CD4-positive, CD25-positive, alpha-beta regulatory T cell (primary cell): Measurements from ENCODE around the gene CKM. TPM values are rescaled to one million over a fixed set of nuclear protein-coding genes. Genes with fewer than 3 reads are reported as not detected.
A peak's percentile ranks its signal among the peaks of the same experiment; 100 is the strongest.

Experiments used
- ATAC-seq, 2 donors: fragments of 150-1000 bp; cut with Tn5 transposase; one replicate each; pipeline ENCODE4 v1.10.0; 2021; ENCODE audit warnings: low read depth in 2 of 2, moderate number of reproducible peaks in 2 of 2, moderate library complexity in 1 of 2
- DNase-seq, 3 donors: peaks; one replicate each; pipeline versions ENCODE4 v3.0.0 to v3.0.0-alpha.2; 2012 to 2022; ENCODE audit warnings: mixed read lengths in 1 of 3
- H3K27ac ChIP-seq: one replicate; pipeline ENCODE4 v1.7.0; 2013; ENCODE audit warnings: mild to moderate bottlenecking, low read length; ENCODE audit not compliant: insufficient read depth, poor library complexity, severe bottlenecking
- H3K27me3 ChIP-seq: one replicate; pipeline ENCODE4 v1.7.0; 2013; ENCODE audit warnings: low read length; ENCODE audit not compliant: control insufficient read depth, insufficient read depth
- H3K36me3 ChIP-seq: one replicate; pipeline ENCODE4 v1.7.0; 2013; ENCODE audit warnings: mild to moderate bottlenecking, low read length, moderate library complexity; ENCODE audit not compliant: control insufficient read depth, insufficient read depth
- H3K4me1 ChIP-seq: 2 replicates; pipeline ENCODE4 v1.7.0; 2013; ENCODE audit warnings: mild to moderate bottlenecking, low read length; ENCODE audit not compliant: insufficient read depth, control insufficient read depth, poor library complexity, severe bottlenecking
- H3K4me3 ChIP-seq: one replicate; pipeline ENCODE4 v1.7.0; 2013; ENCODE audit warnings: low read depth, mild to moderate bottlenecking, low read length, moderate library complexity
- H3K9me3 ChIP-seq, 2 experiments: 1 replicate in 1 of 2; 2 replicates in 1 of 2; pipeline ENCODE4 v1.7.0; 2013; ENCODE audit warnings: low read length in 2 of 2, mild to moderate bottlenecking in 1 of 2, moderate library complexity in 1 of 2; ENCODE audit not compliant: control insufficient read depth in 2 of 2
- H3K27ac Mint-ChIP-seq, 3 donors: one replicate each; pipeline ENCODE4 v1.8.0; 2020 to 2022; ENCODE audit warnings: mild to moderate bottlenecking in 3 of 3, mixed read lengths in 3 of 3, moderate library complexity in 2 of 3
- H3K27me3 Mint-ChIP-seq: one replicate; pipeline ENCODE4 v1.8.0; 2022; ENCODE audit warnings: mild to moderate bottlenecking, mixed read lengths
- H3K36me3 Mint-ChIP-seq: one replicate; pipeline ENCODE4 v1.8.0; 2020; ENCODE audit warnings: mixed read lengths
- H3K4me1 Mint-ChIP-seq, 4 donors: one replicate each; pipeline ENCODE4 v1.8.0; 2020 to 2022; ENCODE audit warnings: mixed read lengths in 4 of 4, mild to moderate bottlenecking in 1 of 4
- H3K4me3 Mint-ChIP-seq, 4 donors: one replicate each; pipeline ENCODE4 v1.8.0; 2020 to 2022; ENCODE audit warnings: mild to moderate bottlenecking in 4 of 4, mixed read lengths in 4 of 4, moderate library complexity in 3 of 4
- H3K9me3 Mint-ChIP-seq, 7 donors: one replicate each; pipeline ENCODE4 v1.8.0; 2020 to 2022; ENCODE audit warnings: mixed read lengths in 7 of 7, mild to moderate bottlenecking in 3 of 7, moderate library complexity in 2 of 7
- polyA plus RNA-seq, 4 donors: library from polyadenylated mRNA; unstranded; fragments of 300-500 nt; fragmentation: Illumina TruSeq; gene quantifications; one replicate each; pipeline ENCODE4 v1.2.3, GENCODE V29; 2021
- total RNA-seq: library from RNA; stranded (reverse); gene quantifications from one replicate; pipeline ENCODE4 v1.2.3, GENCODE V29; 2022

Gene CKM
- total and polyA plus RNA-seq, 5 donors from 2014 or later: not detected

DNA sequence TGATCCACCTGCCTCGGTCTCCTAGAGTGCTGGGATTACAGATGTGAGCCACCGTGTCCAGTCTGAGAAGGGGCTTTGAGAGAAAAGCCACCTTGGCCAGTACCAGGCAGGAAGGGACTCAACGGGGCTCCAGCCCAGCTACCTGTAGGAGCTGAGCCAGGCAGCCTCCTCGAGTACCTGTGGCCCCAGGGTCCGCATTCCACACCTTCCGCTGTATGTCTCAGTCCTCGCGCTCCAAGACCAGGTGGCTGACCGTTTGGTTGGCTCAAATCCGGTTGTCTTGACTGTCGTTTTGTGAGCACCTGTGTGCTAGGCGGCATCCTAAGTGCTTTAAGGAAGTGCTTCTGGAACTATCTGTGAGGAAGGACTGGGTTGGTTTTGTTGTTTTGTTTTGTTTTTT, 55.4 kb downstream of the CKM start:
- Histone ChIP-seq H3K9me3 (no peaks in the 10 kb centered on the region), H3K4me1 (no peaks in the 10 kb centered on the region), H3K27ac (no peak overlapping the region), H3K36me3 (peaks cover 14% of the 10 kb centered on the region), H3K4me3 (no peak overlapping the region), H3K27me3 (no peaks in the 10 kb centered on the region)
- Mint-ChIP-seq H3K4me3 (no peak overlapping the region), H3K9me3 (no peaks in the 10 kb centered on the region), H3K4me1 (no peaks in the 10 kb centered on the region), H3K27me3 (no peaks in the 10 kb centered on the region), H3K36me3 (peaks cover 14% of the 10 kb centered on the region), H3K27ac (no peak overlapping the region)
- DNase-seq (no peak), ATAC-seq (no peak)

DNA sequence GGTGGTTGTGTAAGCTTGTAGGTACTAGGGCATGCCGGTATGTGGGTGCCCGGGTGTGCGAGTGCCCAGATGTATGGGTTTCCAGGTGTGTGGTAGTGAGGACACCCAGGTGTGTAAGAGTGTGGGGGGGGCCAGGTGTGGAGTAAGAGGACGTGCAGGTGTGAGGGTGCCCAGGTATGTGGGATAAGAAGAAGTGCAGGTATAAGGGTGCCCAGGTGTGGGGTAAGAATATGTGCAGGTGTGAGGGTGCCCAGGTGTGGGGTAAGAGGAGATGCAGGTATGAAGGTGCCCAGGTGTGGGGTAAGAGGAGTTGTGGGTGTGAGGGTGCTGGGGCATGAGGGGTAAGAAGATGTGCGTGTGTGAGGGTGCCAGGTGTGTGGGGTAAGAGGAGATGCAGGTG, 57.3 kb downstream of the CKM start:
- Mint-ChIP-seq H3K36me3 (peaks cover 9% of the 10 kb centered on the region), H3K27ac (peak overlapping the region in 1 of 3 donors; percentile 75), H3K4me1 (no peaks in the 10 kb centered on the region), H3K4me3 (no peak overlapping the region), H3K27me3 (no peaks in the 10 kb centered on the region), H3K9me3 (no peaks in the 10 kb centered on the region)
- DNase-seq (no peak), ATAC-seq (no peak)
- Histone ChIP-seq H3K4me1 (no peaks in the 10 kb centered on the region), H3K27ac (no peak overlapping the region), H3K9me3 (no peaks in the 10 kb centered on the region), H3K4me3 (no peak overlapping the region), H3K27me3 (no peaks in the 10 kb centered on the region), H3K36me3 (peaks cover 7% of the 10 kb centered on the region)

DNA sequence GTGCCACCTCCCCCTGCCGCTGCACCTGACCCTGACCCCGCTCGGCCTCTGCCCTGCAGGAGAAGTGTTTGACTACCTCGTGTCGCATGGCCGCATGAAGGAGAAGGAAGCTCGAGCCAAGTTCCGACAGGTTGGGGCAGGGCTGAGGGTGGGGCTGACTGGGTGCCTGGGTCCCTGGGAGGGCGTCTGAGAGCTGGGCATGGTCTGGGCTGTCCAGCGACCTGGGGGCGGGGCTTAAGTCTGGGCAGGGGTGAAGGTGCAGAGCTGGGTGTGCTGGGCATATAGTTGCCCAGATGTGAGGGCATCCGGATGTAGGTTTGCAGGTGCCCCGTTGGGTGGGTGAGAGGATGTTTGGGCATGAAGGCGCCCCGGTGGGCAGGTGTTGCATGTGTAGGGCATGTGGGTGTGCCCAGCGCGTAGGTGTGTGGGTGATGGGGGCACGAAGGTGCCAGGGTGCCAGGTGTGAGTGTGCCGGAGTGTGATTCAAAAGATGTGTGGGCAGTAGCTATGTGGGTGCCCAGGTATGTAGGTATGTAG, 57.8 kb downstream of the CKM start:
- Histone ChIP-seq H3K4me3 (no peak overlapping the region), H3K27ac (no peak overlapping the region), H3K4me1 (no peaks in the 10 kb centered on the region), H3K27me3 (no peaks in the 10 kb centered on the region), H3K36me3 (peaks cover 7% of the 10 kb centered on the region), H3K9me3 (no peaks in the 10 kb centered on the region)
- Mint-ChIP-seq H3K27me3 (no peaks in the 10 kb centered on the region), H3K36me3 (peaks cover 9% of the 10 kb centered on the region), H3K9me3 (no peaks in the 10 kb centered on the region), H3K4me1 (no peaks in the 10 kb centered on the region), H3K27ac (no peak overlapping the region), H3K4me3 (no peak overlapping the region)
- DNase-seq (no peak), ATAC-seq (no peak)

DNA sequence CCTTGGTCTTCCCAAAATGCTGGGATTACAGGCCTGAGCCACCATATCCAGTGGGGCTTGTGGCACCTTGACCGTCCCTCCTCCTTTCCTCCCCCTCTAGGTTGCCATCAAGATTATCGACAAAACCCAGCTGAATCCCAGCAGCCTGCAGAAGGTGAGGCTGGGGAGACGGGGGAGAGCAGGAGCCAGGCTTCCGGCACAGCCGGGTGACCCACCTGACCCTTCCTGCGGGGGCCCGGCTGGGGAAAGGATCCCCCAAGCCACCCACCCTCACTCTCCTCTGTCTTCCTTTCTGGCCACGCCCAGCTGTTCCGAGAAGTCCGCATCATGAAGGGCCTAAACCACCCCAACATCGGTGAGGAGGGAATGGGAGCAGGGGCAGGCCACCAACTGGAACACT, 59.7 kb downstream of the CKM start:
- Histone ChIP-seq H3K27me3 (no peaks in the 10 kb centered on the region), H3K9me3 (no peaks in the 10 kb centered on the region), H3K27ac (no peak overlapping the region), H3K4me1 (no peaks in the 10 kb centered on the region), H3K36me3 (peaks cover 8% of the 10 kb centered on the region), H3K4me3 (no peak overlapping the region)
- Mint-ChIP-seq H3K36me3 (peaks cover 9% of the 10 kb centered on the region), H3K4me3 (no peak overlapping the region), H3K27ac (no peak overlapping the region), H3K9me3 (no peaks in the 10 kb centered on the region), H3K27me3 (no peaks in the 10 kb centered on the region), H3K4me1 (no peaks in the 10 kb centered on the region)
- DNase-seq: no peak
- no peak for ATAC-seq

DNA sequence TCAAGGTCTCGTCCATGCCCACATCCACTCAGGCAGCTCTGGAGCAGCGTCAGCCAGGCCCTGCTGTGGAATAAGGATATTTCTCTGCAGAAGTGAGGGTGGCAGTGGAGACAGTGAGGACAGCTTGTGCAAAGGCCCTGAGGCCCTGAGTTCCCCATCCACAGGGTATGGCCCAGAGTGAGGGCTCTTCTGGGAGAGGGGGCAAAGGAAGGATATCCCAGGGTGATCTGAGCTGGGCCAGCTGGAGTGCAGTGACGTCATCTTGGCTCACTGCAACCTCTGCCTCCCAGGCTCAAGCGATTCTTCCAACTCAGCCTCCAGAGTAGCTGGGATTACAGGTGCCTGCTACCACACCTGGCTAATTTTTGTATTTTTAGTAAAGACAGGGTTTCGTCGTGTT, 60.1 kb downstream of the CKM start:
- no peaks in the 10 kb centered on the region for H3K9me3 ChIP-seq
- no peaks in the 10 kb centered on the region for H3K4me1 ChIP-seq
- ATAC-seq: no peak

DNA sequence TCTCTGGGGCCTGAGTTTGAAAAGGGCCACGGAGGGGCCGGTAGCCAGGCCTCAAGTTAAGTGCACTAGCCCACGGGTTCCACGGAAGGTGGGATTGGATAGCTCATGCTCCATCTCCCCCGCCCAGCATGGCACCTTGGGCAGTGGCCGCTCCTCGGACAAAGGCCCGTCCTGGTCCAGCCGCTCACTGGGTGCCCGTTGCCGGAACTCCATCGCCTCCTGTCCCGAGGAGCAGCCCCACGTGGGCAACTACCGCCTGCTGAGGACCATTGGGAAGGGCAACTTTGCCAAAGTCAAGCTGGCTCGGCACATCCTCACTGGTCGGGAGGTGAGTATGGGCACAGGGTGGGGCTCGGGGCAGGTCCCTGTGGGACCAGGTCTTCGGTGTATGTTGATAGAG, 63.8 kb downstream of the CKM start:
- H3K36me3 ChIP-seq: peaks cover 4% of the 10 kb centered on the region
- H3K4me1 ChIP-seq: peaks cover 8% of the 10 kb centered on the region
- Mint-ChIP-seq H3K4me3 (no peak overlapping the region), H3K27ac (no peak overlapping the region), H3K9me3 (no peaks in the 10 kb centered on the region), H3K4me1 (peaks cover under 1 to 22% (median 14%) of the 10 kb centered on the region in 4 donors), H3K27me3 (no peaks in the 10 kb centered on the region), H3K36me3 (peaks cover 3% of the 10 kb centered on the region)
- DNase-seq (no peak), ATAC-seq (no peak)
- no peak overlapping the region for H3K4me3 ChIP-seq
- H3K27me3 ChIP-seq: no peaks in the 10 kb centered on the region
- H3K9me3 ChIP-seq: no peaks in the 10 kb centered on the region
- H3K27ac ChIP-seq: no peak overlapping the region

More for the DNA sequence above, 60.1 kb downstream of the CKM start:
- no peak overlapping the region for H3K27ac Mint-ChIP-seq
- H3K27me3 ChIP-seq: no peaks in the 10 kb centered on the region
- DNase-seq: no peak
- H3K36me3 ChIP-seq: peaks cover 8% of the 10 kb centered on the region
- no peaks in the 10 kb centered on the region for H3K27me3 Mint-ChIP-seq
- no peak overlapping the region for H3K4me3 ChIP-seq
- H3K4me3 Mint-ChIP-seq: no peak overlapping the region
- no peaks in the 10 kb centered on the region for H3K4me1 Mint-ChIP-seq
- H3K9me3 Mint-ChIP-seq: no peaks in the 10 kb centered on the region
- H3K36me3 Mint-ChIP-seq: peaks cover 9% of the 10 kb centered on the region
- no peak overlapping the region for H3K27ac ChIP-seq

DNA sequence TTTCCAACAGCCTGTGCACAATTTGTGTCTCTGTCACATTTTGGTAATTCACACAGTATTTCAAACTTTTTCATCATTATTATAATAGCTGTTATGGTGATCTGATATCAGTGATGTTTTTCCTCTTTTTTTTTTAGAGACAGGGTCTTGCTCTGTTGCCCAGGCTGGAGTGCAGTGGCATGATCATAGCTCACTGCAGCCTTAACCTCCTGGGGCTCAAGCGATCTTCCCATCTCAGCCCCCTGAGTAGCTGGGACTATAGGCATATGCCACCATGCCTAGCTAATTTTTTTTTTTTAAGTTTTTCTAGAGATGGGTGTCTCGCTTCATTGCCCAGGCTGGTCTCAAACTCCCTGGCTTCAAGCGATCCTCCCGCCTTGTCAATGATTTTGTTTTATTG, 65.8 kb downstream of the CKM start:
- Mint-ChIP-seq H3K36me3 (no peaks in the 10 kb centered on the region), H3K27me3 (peaks cover 4% of the 10 kb centered on the region), H3K27ac (no peak overlapping the region), H3K9me3 (no peaks in the 10 kb centered on the region), H3K4me3 (peak overlapping the region in 1 of 4 donors; percentile 24), H3K4me1 (peaks cover 7 to 41% (median 29%) of the 10 kb centered on the region in 4 donors)
- H3K4me1 ChIP-seq: peaks cover 28% of the 10 kb centered on the region
- H3K4me3 ChIP-seq: no peak overlapping the region
- H3K36me3 ChIP-seq: peaks cover 4% of the 10 kb centered on the region
- ATAC-seq (no peak), DNase-seq (no peak)
- no peaks in the 10 kb centered on the region for H3K9me3 ChIP-seq
- no peaks in the 10 kb centered on the region for H3K27me3 ChIP-seq
- no peak overlapping the region for H3K27ac ChIP-seq
